HCT116 (cell line): ENCODE data around the gene SECTM1. TPM values are rescaled to one million over a fixed set of nuclear protein-coding genes. Genes with fewer than 3 reads are reported as not detected.

ENCODE experiments used
- ATAC-seq: fragments of 200-7000 bp; cut with Tn5 transposase; 2 replicates; pipeline ENCODE4 v1.9.1; 2020; ENCODE audit warnings: mild to moderate bottlenecking, moderate library complexity
- BruUV-seq: library from RNA; stranded (reverse); fragments of 400-500 nt; replicated peaks from 2 replicates; lab custom pipeline; 2021; lab: Mats Ljungman, UMichigan
- CTCF ChIA-PET: fragments of 300-600 bp; sonication (Branson Sonifier 250); formaldehyde crosslinking; loops from one replicate; lab custom pipeline; 2021; ENCODE audit warnings: antibody characterized with exemption; lab: Charles Lee
- POLR2A ChIA-PET: fragments of 300-600, 350-600 bp; sonication (Branson Sonifier 250); formaldehyde crosslinking; loops from one replicate; lab custom pipeline; 2021; ENCODE audit warnings: antibody characterized with exemption; lab: Charles Lee
- RAD21 ChIA-PET, 2 experiments: fragments of 300-600 bp; sonication (Branson Sonifier 250); formaldehyde crosslinking; loops; one replicate each; lab custom pipeline; 2023; ENCODE audit warnings: low total read pairs in 2 of 2; ENCODE audit not compliant: uncharacterized antibody in 2 of 2, unreplicated experiment in 2 of 2, low non-redundant PET in 1 of 2; lab: Charles Lee
- DNase-seq: peaks from one replicate; pipeline ENCODE4 v3.0.0-alpha.2; 2010; ENCODE audit warnings: low read depth, low spot score
- H2AFZ ChIP-seq: fragments of 200-600 bp; shearing (Covaris generic), sonication (generic); 2 replicates; pipeline ENCODE4 v1.6.1; 2017; ENCODE audit warnings: low read depth, mixed run types, mixed read lengths, antibody characterized with exemption, low read length; ENCODE audit not compliant: poor library complexity, severe bottlenecking
- H3K27ac ChIP-seq: 2 replicates; pipeline ENCODE4 v1.5.1; 2012; ENCODE audit warnings: low read depth, low read length
- H3K27me3 ChIP-seq: fragments of 200-600 bp; sonication (generic); 2 replicates; pipeline ENCODE4 v1.6.1; 2016; ENCODE audit warnings: mixed run types, low read length, mixed read lengths; ENCODE audit not compliant: insufficient read depth
- H3K36me3 ChIP-seq, 2 experiments: fragments of 200-500 bp in 1 of 2; fragments of 200-600 bp in 1 of 2; sonication (Bioruptor generic) in 1 of 2; sonication (generic) in 1 of 2; 2 replicates each; pipeline versions ENCODE4 v1.5.1 to v1.6.1; 2014 to 2016; ENCODE audit warnings: low read length in 2 of 2, inconsistent platforms in 1 of 2, mixed read lengths in 1 of 2, mixed run types in 1 of 2; ENCODE audit not compliant: insufficient read depth in 2 of 2, control insufficient read depth in 1 of 2
- H3K4me1 ChIP-seq, 2 experiments: fragments of 200-600 bp in 1 of 2; sonication (generic) in 1 of 2; 2 replicates each; pipeline versions ENCODE4 v1.5.1 to v1.6.1; 2012 to 2017; ENCODE audit warnings: low read length in 2 of 2, inconsistent platforms in 1 of 2, mild to moderate bottlenecking in 1 of 2, mixed read lengths in 1 of 2, mixed run types in 1 of 2, moderate library complexity in 1 of 2; ENCODE audit not compliant: insufficient read depth in 2 of 2, control insufficient read depth in 1 of 2
- H3K4me2 ChIP-seq: fragments of 200-600 bp; sonication (generic); 2 replicates; pipeline ENCODE4 v1.6.1; 2017; ENCODE audit warnings: mixed run types, low read length, mixed read lengths
- H3K4me3 ChIP-seq, 2 experiments: fragments of 200-600 bp in 1 of 2; sonication (generic) in 1 of 2; replicated peaks in 1 of 2; 2 replicates each; pipeline ENCODE4 v1.5.1; 2011 to 2016; ENCODE audit warnings: low read length in 2 of 2, control low read depth in 1 of 2, low read depth in 1 of 2, mild to moderate bottlenecking in 1 of 2, mixed read lengths in 1 of 2, mixed run types in 1 of 2
- H3K79me2 ChIP-seq: fragments of 200-600 bp; sonication (generic); 2 replicates; pipeline ENCODE4 v1.6.1; 2017; ENCODE audit warnings: mild to moderate bottlenecking, mixed run types, low read length, moderate library complexity, mixed read lengths; ENCODE audit not compliant: insufficient read depth
- H3K9ac ChIP-seq: fragments of 200-600 bp; sonication (generic); 2 replicates; pipeline ENCODE4 v1.6.1; 2016; ENCODE audit warnings: low read length, mixed read lengths
- H3K9me2 ChIP-seq: fragments of 200-600 bp; sonication (generic), shearing (Covaris generic); 2 replicates; pipeline ENCODE4 v1.6.1; 2017; ENCODE audit warnings: mixed run types, mild to moderate bottlenecking, moderate library complexity; ENCODE audit not compliant: insufficient read depth
- H3K9me3 ChIP-seq, 2 experiments: fragments of 200-500 bp in 1 of 2; fragments of 200-600 bp in 1 of 2; sonication (Bioruptor generic) in 1 of 2; sonication (generic) in 1 of 2; 2 replicates each; pipeline ENCODE4 v1.6.1; 2014 to 2017; ENCODE audit warnings: low read length in 2 of 2, mixed read lengths in 2 of 2, inconsistent platforms in 1 of 2, low read depth in 1 of 2, mild to moderate bottlenecking in 1 of 2, mixed run types in 1 of 2, moderate library complexity in 1 of 2; ENCODE audit not compliant: control insufficient read depth in 1 of 2, insufficient read depth in 1 of 2
- H4K20me1 ChIP-seq: fragments of 200-600 bp; sonication (generic), shearing (Covaris generic); 2 replicates; pipeline ENCODE4 v1.6.1; 2017; ENCODE audit warnings: mixed run types, mild to moderate bottlenecking, moderate library complexity; ENCODE audit not compliant: insufficient read depth
- ATF3 ChIP-seq: IDR thresholded peaks from 2 replicates; pipeline ENCODE4 v1.6.1; 2012
- CBX3 ChIP-seq: IDR thresholded peaks from 2 replicates; pipeline ENCODE4 v1.6.1; 2012; ENCODE audit warnings: low read depth
- CEBPB ChIP-seq: IDR thresholded peaks from 2 replicates; pipeline ENCODE4 v1.6.1; 2012; ENCODE audit warnings: low read depth
- CTCF ChIP-seq, 3 experiments: fragments of 200-600 bp in 1 of 3; sonication (generic) in 1 of 3; IDR thresholded peaks in 2 of 3; conservative IDR thresholded peaks in 1 of 3; 2 replicates each; pipeline ENCODE4 v1.5.1; 2012 to 2017; ENCODE audit warnings: low read depth in 2 of 3, low read length in 2 of 3, antibody characterized with exemption in 1 of 3, borderline replicate concordance in 1 of 3, control low read depth in 1 of 3, mild to moderate bottlenecking in 1 of 3, mixed read lengths in 1 of 3, mixed run types in 1 of 3, moderate library complexity in 1 of 3; ENCODE audit not compliant: insufficient read depth in 1 of 3
- ELF1 ChIP-seq: IDR thresholded peaks from 2 replicates; pipeline ENCODE4 v1.6.1; 2012; ENCODE audit warnings: low read depth, borderline replicate concordance
- EZH2 ChIP-seq: fragments of 200-600 bp; sonication (generic); IDR thresholded peaks from 2 replicates; pipeline ENCODE4 v1.6.1; 2017; ENCODE audit warnings: antibody characterized with exemption, mixed run types
- EZH2phosphoT487 ChIP-seq: fragments of 200-600 bp; IDR thresholded peaks from 2 replicates; pipeline ENCODE4 v1.6.1; 2018; ENCODE audit warnings: antibody characterized with exemption, borderline replicate concordance
- FOSL1 ChIP-seq: IDR thresholded peaks from 2 replicates; pipeline ENCODE4 v1.6.1; 2012; ENCODE audit warnings: low read depth
- JUND ChIP-seq: IDR thresholded peaks from 2 replicates; pipeline ENCODE4 v1.6.1; 2012
- MAX ChIP-seq: IDR thresholded peaks from 2 replicates; pipeline ENCODE4 v1.6.1; 2012
- SIN3A ChIP-seq: IDR thresholded peaks from 2 replicates; pipeline ENCODE4 v1.6.1; 2012; ENCODE audit warnings: low read depth
- SP1 ChIP-seq: IDR thresholded peaks from 2 replicates; pipeline ENCODE4 v1.6.1; 2012; ENCODE audit warnings: low read depth
- TCF7L2 ChIP-seq: IDR thresholded peaks from 2 replicates; pipeline ENCODE4 v1.7.0; 2011; ENCODE audit warnings: borderline replicate concordance, inconsistent platforms; ENCODE audit not compliant: insufficient read depth, insufficient read length; ENCODE audit errors: extremely low read depth
- YY1 ChIP-seq: IDR thresholded peaks from 2 replicates; pipeline ENCODE4 v1.6.1; 2011; ENCODE audit warnings: low read length, low read depth, moderate library complexity, mild to moderate bottlenecking; ENCODE audit not compliant: insufficient replicate concordance; ENCODE audit errors: extremely low read depth
- intact Hi-C: fragments of 100-400 bp; cut with micrococcal nuclease; formaldehyde crosslinking; loops from 2 replicates; pipeline ENCODE4 v1.10.0; 2022
- total RNA-seq: library from RNA; stranded (reverse); gene quantifications from one replicate; pipeline ENCODE4 v1.2.1, GENCODE V29; 2021; ENCODE audit not compliant: unreplicated experiment

The SECTM1 gene
- total RNA-seq, 1 experiment from 2014 or later = 6.8 TPM

GRCh38 chr17:82313195-82314011 lies 20.2 kb downstream of the SECTM1 start:
- intact Hi-C loops = no loop called here
- Histone ChIP-seq H4K20me1 (no peaks in the 10 kb centered on the region), H3K4me3 (no peak overlapping the region), H3K79me2 (no peaks in the 10 kb centered on the region), H3K9ac (no peak overlapping the region), H3K27ac (no peak overlapping the region), H2AFZ (no peak overlapping the region), H3K9me2 (no peaks in the 10 kb centered on the region), H3K4me2 (no peak overlapping the region), H3K4me1 (peaks cover 0 to 7% of the 10 kb centered on the region in 2 experiments; a peak in 2 of 4 replicates), H3K27me3 (peaks cover 17% of the 10 kb centered on the region; the same call in 1 of the 2 replicates), H3K36me3 (no peaks in the 10 kb centered on the region), H3K9me3 (peaks cover 0 to 7% of the 10 kb centered on the region in 2 experiments; a peak in 1 of 4 replicates)
- TF ChIP-seq EZH2phosphoT487 (no peak), ELF1 (no peak), EZH2 (no peak), JUND (no peak), YY1 (no peak)
- RAD21 ChIA-PET = no interaction called here
- ATAC-seq (no peak), DNase-seq (no peak)
- POLR2A ChIA-PET = no interaction called here
- CTCF ChIA-PET = no interaction called here
- BruUV-seq = no TSS peak

- H3K27me3 ChIP-seq = peaks cover 17% of the 10 kb centered on the region; the same call in 1 of the 2 replicates
- TF ChIP-seq JUND (no peak), CTCF (IDR thresholded peaks at IDR 0.05 in 2 of 3, conservative IDR thresholded peaks at IDR 0.05 in 1 of 3; ENCODE audit: borderline replicate concordance in 1 of 3, insufficient read depth in 1 of 3, low read depth in 2 of 3, low read length in 2 of 3) (no peak), ATF3 (no peak), FOSL1 (no peak), TCF7L2 (no peak), CBX3 (no peak), YY1 (no peak), EZH2 (no peak), CEBPB (no peak), MAX (no peak), SIN3A (no peak), SP1 (no peak)
Observed at GRCh38 chr17:82311971-82312370, 21.6 kb downstream of the SECTM1 start.

More at GRCh38 chr17:82311971-82312370, 21.6 kb downstream of the SECTM1 start:
- Histone ChIP-seq H3K9me3 (no peaks in the 10 kb centered on the region), H3K79me2 (no peaks in the 10 kb centered on the region), H3K4me1 (peaks cover 0 to 7% of the 10 kb centered on the region in 2 experiments; a peak in 2 of 4 replicates), H3K36me3 (no peaks in the 10 kb centered on the region), H3K9me2 (no peaks in the 10 kb centered on the region), H3K27ac (no peak overlapping the region), H2AFZ (no peak overlapping the region), H3K4me3 (no peak overlapping the region), H3K9ac (no peak overlapping the region), H4K20me1 (no peaks in the 10 kb centered on the region), H3K4me2 (no peak overlapping the region)
- POLR2A ChIA-PET = no interaction called here
- ATAC-seq = no peak
- intact Hi-C loops = no loop called here
- BruUV-seq = no TSS peak
- RAD21 ChIA-PET = no interaction called here
- no peak for DNase-seq
- CTCF ChIA-PET = no interaction called here
